DND-41 (cell line): ENCODE results near the gene GFM1.

Experiments
- ATAC-seq: fragments of 200-7000 bp; cut with Tn5 transposase; 3 replicates; pipeline ENCODE4 v1.9.1; 2021; ENCODE audit warnings: low read depth; ENCODE audit not compliant: insufficient read depth
- DNase-seq: peaks from one replicate; pipeline ENCODE4 v3.0.0-alpha.2; 2020
- H2AFZ ChIP-seq: 2 replicates; pipeline ENCODE4 v1.6.0; 2012; ENCODE audit warnings: low read depth, low read length
- H3K27ac ChIP-seq: 2 replicates; pipeline ENCODE4 v1.5.1; 2012; ENCODE audit warnings: low read length, inconsistent platforms
- H3K27me3 ChIP-seq: fragments of 200-600 bp; sonication (generic); 2 replicates; pipeline ENCODE4 v1.6.0; 2012; ENCODE audit warnings: low read length, mild to moderate bottlenecking, inconsistent platforms; ENCODE audit not compliant: insufficient read depth, poor library complexity
- H3K36me3 ChIP-seq: 2 replicates; pipeline ENCODE4 v1.5.1; 2012; ENCODE audit warnings: low read length, inconsistent platforms; ENCODE audit not compliant: insufficient read depth
- H3K4me1 ChIP-seq: 2 replicates; pipeline ENCODE4 v1.5.1; 2012; ENCODE audit warnings: mild to moderate bottlenecking, low read length; ENCODE audit not compliant: insufficient read depth
- H3K4me2 ChIP-seq: 2 replicates; pipeline ENCODE4 v1.6.0; 2012; ENCODE audit warnings: mild to moderate bottlenecking, moderate library complexity, low read length, inconsistent platforms; ENCODE audit not compliant: insufficient read depth
- H3K4me3 ChIP-seq, 2 experiments: fragments of 200-600 bp in 1 of 2; shearing (Covaris generic) in 1 of 2; 2 replicates each; pipeline ENCODE4 v1.5.1; 2012 to 2016; ENCODE audit warnings: inconsistent platforms in 2 of 2, low read length in 2 of 2, mild to moderate bottlenecking in 2 of 2, low read depth in 1 of 2, moderate library complexity in 1 of 2
- H3K79me2 ChIP-seq: 2 replicates; pipeline ENCODE4 v1.6.0; 2012; ENCODE audit warnings: low read length, inconsistent platforms; ENCODE audit not compliant: insufficient read depth
- H3K9ac ChIP-seq: 2 replicates; pipeline ENCODE4 v1.6.0; 2012; ENCODE audit warnings: low read depth, mild to moderate bottlenecking, inconsistent platforms, low read length, moderate library complexity
- H3K9me3 ChIP-seq: 2 replicates; pipeline ENCODE4 v1.5.1; 2012; ENCODE audit warnings: low read length, moderate library complexity, mild to moderate bottlenecking, inconsistent platforms; ENCODE audit not compliant: insufficient read depth, severe bottlenecking
- H4K20me1 ChIP-seq: 2 replicates; pipeline ENCODE4 v1.6.0; 2012; ENCODE audit warnings: low read length; ENCODE audit not compliant: insufficient read depth
- CTCF ChIP-seq: IDR thresholded peaks from 2 replicates; pipeline ENCODE4 v1.5.1; 2012; ENCODE audit warnings: borderline replicate concordance, low read length, moderate library complexity, mild to moderate bottlenecking; ENCODE audit not compliant: poor library complexity, severe bottlenecking; ENCODE audit errors: extremely low read depth
- EZH2 ChIP-seq: IDR thresholded peaks from 3 replicates; pipeline ENCODE4 v1.6.1; 2012; ENCODE audit warnings: borderline replicate concordance, low read depth, mild to moderate bottlenecking, moderate library complexity, low read length, inconsistent platforms; ENCODE audit not compliant: severe bottlenecking

Gene GFM1

GRCh38 chr3:158713094-158713499, 68.8 kb downstream of the GFM1 start:
- Histone ChIP-seq H3K79me2 (no peaks in the 10 kb centered on the region), H3K9ac (no peak overlapping the region), H3K36me3 (peaks cover 30% of the 10 kb centered on the region; the same call in 1 of the 2 replicates), H3K4me3 (no peak overlapping the region), H3K27me3 (no peaks in the 10 kb centered on the region), H3K4me2 (no peak overlapping the region), H3K4me1 (no peaks in the 10 kb centered on the region), H3K27ac (no peak overlapping the region), H2AFZ (no peak overlapping the region), H3K9me3 (no peaks in the 10 kb centered on the region), H4K20me1 (no peaks in the 10 kb centered on the region)
- TF ChIP-seq EZH2 = no peak
- no peak for TF ChIP-seq CTCF
- ATAC-seq (no peak), DNase-seq (no peak)

- Histone ChIP-seq H3K4me3 (no peak overlapping the region), H3K79me2 (no peaks in the 10 kb centered on the region), H3K27me3 (no peaks in the 10 kb centered on the region), H3K9me3 (no peaks in the 10 kb centered on the region), H3K4me1 (no peaks in the 10 kb centered on the region), H2AFZ (no peak overlapping the region), H3K4me2 (no peak overlapping the region), H3K9ac (no peak overlapping the region), H3K36me3 (peaks cover 21% of the 10 kb centered on the region; the same call in 1 of the 2 replicates), H4K20me1 (no peaks in the 10 kb centered on the region), H3K27ac (no peak overlapping the region)
- no peak for TF ChIP-seq EZH2
- no peak for TF ChIP-seq CTCF
- ATAC-seq = no peak
- no peak for DNase-seq
Measured at GRCh38 chr3:158717576-158717975, 73.2 kb downstream of the GFM1 start.

GRCh38 chr3:158718490-158719170, 74.3 kb downstream of the GFM1 start:
- H3K4me1 ChIP-seq = no peaks in the 10 kb centered on the region
- no peak for DNase-seq
- TF ChIP-seq CTCF = no peak
- no peak for TF ChIP-seq EZH2
- H3K36me3 ChIP-seq = 0 out of 2 replicates have a peak, but pooled peaks cover 13% of the 10 kb centered on the region
- no peak overlapping the region for H2AFZ ChIP-seq
- H3K9me3 ChIP-seq = no peaks in the 10 kb centered on the region
- H3K4me2 ChIP-seq = no peak overlapping the region
- no peaks in the 10 kb centered on the region for H3K27me3 ChIP-seq
- no peak overlapping the region for H3K4me3 ChIP-seq
- no peak overlapping the region for H3K27ac ChIP-seq
- no peaks in the 10 kb centered on the region for H4K20me1 ChIP-seq
- H3K9ac ChIP-seq = no peak overlapping the region
- no peak for ATAC-seq
- no peaks in the 10 kb centered on the region for H3K79me2 ChIP-seq
